Stimulated activated CD4-positive, alpha-beta T cell treated with anti-CD3 and anti-CD28 coated beads, Interleukin-4, amount 100 ng/mL, for 48 hours (primary cell): Measurements from ENCODE around the gene GNA14.
"Not testable (repeated sequence)": the region's sequence is repeated elsewhere in the genome, so short reads cannot be mapped to it uniquely, and the experiment has no call there.

Experiments used
- DNase-seq, 2 donors: peaks; one replicate each; pipeline ENCODE4 v3.0.0-alpha.2; 2020; ENCODE audit warnings: low read depth in 2 of 2

GNA14 gene

DNA sequence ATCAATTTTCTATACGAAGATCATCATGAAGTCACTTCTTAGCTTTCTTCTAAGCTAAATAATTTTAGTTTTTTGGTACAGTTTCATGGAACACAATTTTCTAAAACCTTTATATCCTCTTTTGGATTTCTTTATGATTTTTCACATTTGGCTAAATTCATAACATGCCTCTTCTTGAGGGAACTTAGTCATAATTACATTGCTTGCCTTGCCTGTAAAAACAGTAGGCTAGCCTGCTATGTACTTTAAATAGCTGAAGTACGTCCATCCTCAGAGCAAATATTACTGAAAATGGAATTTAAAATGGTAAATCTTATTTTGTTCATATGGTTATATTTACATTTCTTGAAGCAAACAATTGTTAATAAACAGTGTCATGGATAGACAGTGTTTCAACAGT lies 245.8 kb downstream of the GNA14 start:
- DNase-seq, result no peak

GRCh38 chr9:77399964-77400363 lies 248.2 kb downstream of the GNA14 start:
- no peak for DNase-seq

DNA sequence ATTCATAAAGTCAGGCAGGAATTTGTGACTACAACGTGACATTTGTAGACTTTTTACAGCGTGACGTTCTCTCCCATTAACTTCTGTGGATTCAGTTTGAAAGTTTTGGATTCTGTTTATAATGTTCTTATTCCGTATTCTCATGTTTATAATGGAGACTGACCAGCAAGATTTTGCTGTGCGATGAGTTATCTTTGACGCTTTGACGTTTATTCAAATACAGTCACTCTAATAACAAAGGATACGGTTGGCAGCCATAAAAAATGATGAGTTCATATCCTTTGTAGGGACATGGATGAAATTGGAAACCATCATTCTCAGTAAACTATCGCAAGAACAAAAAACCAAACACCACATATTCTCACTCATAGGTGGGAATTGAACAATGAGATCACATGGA lies 249.5 kb downstream of the GNA14 start:
- DNase-seq, result not testable (repeated sequence)

- DNase-seq, result no peak
These were observed 255.8 kb downstream of the GNA14 start for GRCh38 chr9:77392328-77392727.

- no peak for DNase-seq
These were observed 256.3 kb downstream of the GNA14 start for GRCh38 chr9:77391834-77392233.

DNA sequence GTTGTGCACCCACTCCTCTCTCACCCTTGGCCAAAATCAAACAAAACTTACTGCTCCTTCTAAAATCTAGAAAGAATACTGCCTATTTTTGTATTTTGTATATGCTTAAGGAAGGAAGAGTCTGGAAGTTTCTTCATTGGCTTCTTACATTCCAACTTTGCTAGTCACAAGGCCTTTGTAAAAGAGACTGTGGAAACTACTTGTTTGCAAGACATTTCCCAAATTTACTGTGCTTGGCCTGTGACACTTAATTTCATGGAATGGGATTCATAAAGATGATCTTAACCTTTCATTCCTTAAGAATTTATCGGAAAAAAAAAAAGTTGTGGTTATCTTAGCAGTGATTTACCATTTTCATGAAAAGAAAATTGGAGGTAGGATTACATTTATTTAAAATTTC lies 261.9 kb downstream of the GNA14 start:
- no peak for DNase-seq

DNA sequence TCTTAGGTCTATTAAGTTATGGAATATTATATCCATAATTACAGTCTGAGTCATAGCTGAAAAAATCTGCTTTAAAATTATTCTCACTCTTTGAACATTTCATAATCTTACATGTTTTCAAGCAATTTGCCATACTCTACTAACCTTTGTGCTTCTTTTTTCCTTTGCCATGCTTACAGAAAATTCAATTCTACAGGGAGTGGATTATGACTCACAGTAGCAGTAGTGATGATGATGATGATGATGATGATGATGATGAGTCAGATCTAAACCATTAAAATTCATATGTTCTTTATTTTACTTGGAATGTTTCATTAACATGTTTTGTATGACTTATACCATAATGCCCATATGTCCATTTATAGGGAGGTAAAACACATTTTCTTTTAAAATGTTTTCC lies 263.7 kb downstream of the GNA14 start:
- no peak for DNase-seq

DNA sequence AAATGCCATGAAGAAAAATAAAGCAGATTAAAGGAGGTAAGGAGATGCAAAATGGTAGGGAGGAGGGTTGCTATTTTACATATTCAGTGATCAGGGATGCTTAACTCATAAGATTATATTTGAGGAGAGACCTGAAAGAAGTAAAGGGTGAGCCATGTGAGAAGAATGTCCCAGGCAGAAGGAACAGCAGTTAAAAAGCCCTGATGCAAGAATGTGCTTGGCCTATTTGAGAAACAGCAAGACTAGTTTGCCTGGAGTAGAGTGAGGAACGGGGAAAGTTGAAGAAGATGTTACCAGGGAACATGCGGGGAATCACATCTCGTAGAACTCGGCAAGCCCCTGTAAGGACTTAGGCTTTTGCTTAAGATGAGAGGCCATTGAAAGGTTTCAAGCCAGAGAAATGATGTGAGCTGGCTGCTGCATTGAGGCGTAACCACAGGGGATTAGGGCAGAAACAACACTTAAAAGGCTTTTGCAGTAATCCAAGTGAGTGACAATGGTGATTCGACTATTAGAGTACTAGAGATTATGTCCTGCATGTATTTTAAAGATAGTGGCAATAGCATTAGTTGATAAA lies 272.1 kb downstream of the GNA14 start:
- no peak for DNase-seq

GRCh38 chr9:77374266-77374665 lies 273.9 kb downstream of the GNA14 start:
- DNase-seq, result no peak
